ENCODE measurements around the gene FAM25G.
"Not testable (repeated sequence)": the region's sequence is repeated elsewhere in the genome, so short reads cannot be mapped to it uniquely, and the experiment has no call there.

GRCh38 chr10:47472072-47472471 is 19.4 kb downstream of the FAM25G start:
- TF ChIP-seq POLR2AphosphoS5, CTCF (IDR thresholded peaks at IDR 0.05): not testable (repeated sequence)

All from prostate gland (tissue), 2 donors.